Neural progenitor cell (in vitro differentiated cells): ENCODE data around the gene WDR45B. TPM values are rescaled to one million over a fixed set of nuclear protein-coding genes. Genes with fewer than 3 reads are reported as not detected.
A peak's percentile ranks its signal among the peaks of the same experiment; 100 is the strongest.

Experiments
- DNase-seq: peaks from one replicate; pipeline ENCODE4 v3.0.0-alpha.2; 2016; ENCODE audit warnings: low spot score
- H2AFZ ChIP-seq: fragments of 200-600 bp; sonication (generic); replicated peaks from 2 replicates; pipeline ENCODE4 v1.6.1; 2016; ENCODE audit warnings: antibody characterized with exemption
- H3F3A ChIP-seq: fragments of 200-600 bp; sonication (generic); 2 replicates; pipeline ENCODE4 v1.6.1; 2016; ENCODE audit warnings: antibody characterized with exemption, low read depth
- H3K27ac ChIP-seq: fragments of 200-600 bp; sonication (generic); 2 replicates; pipeline ENCODE4 v1.5.1; 2016; ENCODE audit warnings: mild to moderate bottlenecking
- H3K27me3 ChIP-seq: fragments of 200-600 bp; sonication (generic); 2 replicates; pipeline ENCODE4 v1.6.1; 2016; ENCODE audit warnings: mild to moderate bottlenecking, moderate library complexity
- H3K36me3 ChIP-seq: fragments of 200-600 bp; sonication (generic); 2 replicates; pipeline ENCODE4 v1.5.1; 2016
- H3K4me1 ChIP-seq: fragments of 200-600 bp; sonication (generic); 2 replicates; pipeline ENCODE4 v1.6.1; 2016; ENCODE audit warnings: mixed run types
- H3K4me2 ChIP-seq: fragments of 200-600 bp; sonication (generic); 2 replicates; pipeline ENCODE4 v1.6.1; 2016
- H3K4me3 ChIP-seq: fragments of 200-600 bp; sonication (generic); 2 replicates; pipeline ENCODE4 v1.5.1; 2016
- H3K79me2 ChIP-seq: fragments of 200-600 bp; sonication (generic); 2 replicates; pipeline ENCODE4 v1.6.1; 2016; ENCODE audit warnings: low read depth
- H3K9ac ChIP-seq: fragments of 200-600 bp; sonication (generic); 2 replicates; pipeline ENCODE4 v1.6.1; 2016
- H3K9me3 ChIP-seq: fragments of 200-600 bp; sonication (generic); 2 replicates; pipeline ENCODE4 v1.5.1; 2016; ENCODE audit warnings: low read depth
- H4K20me1 ChIP-seq: fragments of 200-600 bp; sonication (generic); 2 replicates; pipeline ENCODE4 v1.6.1; 2016; ENCODE audit warnings: low read depth
- H3K27ac Mint-ChIP-seq: 3 replicates; pipeline ENCODE4 v1.8.0; 2021; ENCODE audit warnings: mixed read lengths
- H3K27me3 Mint-ChIP-seq: 2 replicates; pipeline ENCODE4 v1.8.0; 2022; ENCODE audit warnings: low read depth, mild to moderate bottlenecking, inconsistent platforms, moderate library complexity, mixed read lengths; ENCODE audit not compliant: insufficient read depth
- H3K36me3 Mint-ChIP-seq: 3 replicates; pipeline ENCODE4 v1.8.0; 2021; ENCODE audit warnings: mixed read lengths
- H3K4me1 Mint-ChIP-seq: 3 replicates; pipeline ENCODE4 v1.8.0; 2021; ENCODE audit warnings: mixed read lengths
- H3K4me3 Mint-ChIP-seq: 3 replicates; pipeline ENCODE4 v1.8.0; 2021; ENCODE audit warnings: mild to moderate bottlenecking, moderate library complexity, mixed read lengths
- H3K9me3 Mint-ChIP-seq: 3 replicates; pipeline ENCODE4 v1.8.0; 2020; ENCODE audit warnings: mixed read lengths
- CTCF ChIP-seq: fragments of 200-600 bp; sonication (generic); IDR thresholded peaks from 2 replicates; pipeline ENCODE4 v1.5.1; 2017; ENCODE audit warnings: antibody characterized with exemption, mild to moderate bottlenecking
- EZH2 ChIP-seq: fragments of 200-600 bp; sonication (generic); IDR thresholded peaks from 2 replicates; pipeline ENCODE4 v1.6.1; 2017; ENCODE audit warnings: antibody characterized with exemption, mild to moderate bottlenecking, moderate library complexity
- EZH2phosphoT487 ChIP-seq: fragments of 200-600 bp; sonication (generic); IDR thresholded peaks from 2 replicates; pipeline ENCODE4 v1.6.1; 2017; ENCODE audit warnings: antibody characterized with exemption
- total RNA-seq: library from RNA; depleted of rRNA; stranded (reverse); fragments of >200 nt; gene quantifications from 2 replicates; pipeline ENCODE4 v1.2.3, GENCODE V29; 2015; ENCODE audit warnings: low replicate concordance

Gene WDR45B
- total RNA-seq, 1 donor from 2014 or later, result 110 TPM

GRCh38 chr17:82639628-82640027 lies 8.6 kb downstream of the WDR45B start:
- Histone ChIP-seq H3K4me1 (no peaks in the 10 kb centered on the region), H3K36me3 (no peaks in the 10 kb centered on the region), H3K9me3 (no peaks in the 10 kb centered on the region), H3K9ac (no peak overlapping the region), H3K27me3 (no peaks in the 10 kb centered on the region), H4K20me1 (peaks cover 88% of the 10 kb centered on the region), H3K27ac (no peak overlapping the region), H3K4me3 (no peak overlapping the region), H3K79me2 (peaks cover 98% of the 10 kb centered on the region), H2AFZ (no peak overlapping the region), H3K4me2 (no peak overlapping the region), H3F3A (no peaks in the 10 kb centered on the region)
- H3K27ac Mint-ChIP-seq, result no peak overlapping the region
- TF ChIP-seq EZH2phosphoT487, result no peak
- no peak for TF ChIP-seq CTCF
- TF ChIP-seq EZH2, result no peak
- H3K4me1 Mint-ChIP-seq, result peaks cover 5% of the 10 kb centered on the region
- peaks cover 19% of the 10 kb centered on the region for H3K36me3 Mint-ChIP-seq
- H3K4me3 Mint-ChIP-seq, result no peak overlapping the region
- peaks cover 2% of the 10 kb centered on the region for H3K27me3 Mint-ChIP-seq
- H3K9me3 Mint-ChIP-seq, result peaks cover 2% of the 10 kb centered on the region
- no peak for DNase-seq

GRCh38 chr17:82638183-82638773 lies 10.0 kb downstream of the WDR45B start:
- Histone ChIP-seq H4K20me1 (peaks cover 86% of the 10 kb centered on the region), H3K79me2 (peaks cover 98% of the 10 kb centered on the region), H3K4me1 (no peaks in the 10 kb centered on the region), H3F3A (no peaks in the 10 kb centered on the region), H3K36me3 (no peaks in the 10 kb centered on the region), H3K4me2 (no peak overlapping the region), H3K4me3 (no peak overlapping the region), H3K27ac (no peak overlapping the region), H3K27me3 (no peaks in the 10 kb centered on the region), H2AFZ (no peak overlapping the region), H3K9ac (no peak overlapping the region), H3K9me3 (no peaks in the 10 kb centered on the region)
- Mint-ChIP-seq H3K27me3 (peaks cover 3% of the 10 kb centered on the region), H3K4me1 (peaks cover 5% of the 10 kb centered on the region), H3K4me3 (no peak overlapping the region), H3K36me3 (peaks cover 18% of the 10 kb centered on the region), H3K9me3 (peaks cover 2% of the 10 kb centered on the region), H3K27ac (no peak overlapping the region)
- TF ChIP-seq EZH2 (no peak), EZH2phosphoT487 (no peak), CTCF (no peak)
- no peak for DNase-seq

GRCh38 chr17:82636626-82637598 lies 11.3 kb downstream of the WDR45B start:
- no peaks in the 10 kb centered on the region for H3K27me3 ChIP-seq
- H3K79me2 ChIP-seq, result peaks cover 98% of the 10 kb centered on the region
- no peaks in the 10 kb centered on the region for H3K36me3 ChIP-seq
- no peak overlapping the region for H3K4me3 ChIP-seq
- H3K27me3 Mint-ChIP-seq, result peaks cover 3% of the 10 kb centered on the region
- H3K4me1 Mint-ChIP-seq, result peaks cover 5% of the 10 kb centered on the region
- H3K27ac Mint-ChIP-seq, result peak overlapping the region; percentile 5
- no peak overlapping the region for H3K4me3 Mint-ChIP-seq
- no peaks in the 10 kb centered on the region for H3K4me1 ChIP-seq
- no peaks in the 10 kb centered on the region for H3F3A ChIP-seq
- H2AFZ ChIP-seq, result no peak overlapping the region
- H3K4me2 ChIP-seq, result no peak overlapping the region
- TF ChIP-seq EZH2phosphoT487, result no peak
- no peak for TF ChIP-seq EZH2
- TF ChIP-seq CTCF, result no peak
- no peak for DNase-seq
- H3K36me3 Mint-ChIP-seq, result peaks cover 17% of the 10 kb centered on the region
- H3K27ac ChIP-seq, result no peak overlapping the region
- no peak overlapping the region for H3K9ac ChIP-seq
- H4K20me1 ChIP-seq, result peaks cover 80% of the 10 kb centered on the region
- peaks cover 2% of the 10 kb centered on the region for H3K9me3 Mint-ChIP-seq
- no peaks in the 10 kb centered on the region for H3K9me3 ChIP-seq
